ENCODE results near the gene SSC5D.

SSC5D gene

DNA sequence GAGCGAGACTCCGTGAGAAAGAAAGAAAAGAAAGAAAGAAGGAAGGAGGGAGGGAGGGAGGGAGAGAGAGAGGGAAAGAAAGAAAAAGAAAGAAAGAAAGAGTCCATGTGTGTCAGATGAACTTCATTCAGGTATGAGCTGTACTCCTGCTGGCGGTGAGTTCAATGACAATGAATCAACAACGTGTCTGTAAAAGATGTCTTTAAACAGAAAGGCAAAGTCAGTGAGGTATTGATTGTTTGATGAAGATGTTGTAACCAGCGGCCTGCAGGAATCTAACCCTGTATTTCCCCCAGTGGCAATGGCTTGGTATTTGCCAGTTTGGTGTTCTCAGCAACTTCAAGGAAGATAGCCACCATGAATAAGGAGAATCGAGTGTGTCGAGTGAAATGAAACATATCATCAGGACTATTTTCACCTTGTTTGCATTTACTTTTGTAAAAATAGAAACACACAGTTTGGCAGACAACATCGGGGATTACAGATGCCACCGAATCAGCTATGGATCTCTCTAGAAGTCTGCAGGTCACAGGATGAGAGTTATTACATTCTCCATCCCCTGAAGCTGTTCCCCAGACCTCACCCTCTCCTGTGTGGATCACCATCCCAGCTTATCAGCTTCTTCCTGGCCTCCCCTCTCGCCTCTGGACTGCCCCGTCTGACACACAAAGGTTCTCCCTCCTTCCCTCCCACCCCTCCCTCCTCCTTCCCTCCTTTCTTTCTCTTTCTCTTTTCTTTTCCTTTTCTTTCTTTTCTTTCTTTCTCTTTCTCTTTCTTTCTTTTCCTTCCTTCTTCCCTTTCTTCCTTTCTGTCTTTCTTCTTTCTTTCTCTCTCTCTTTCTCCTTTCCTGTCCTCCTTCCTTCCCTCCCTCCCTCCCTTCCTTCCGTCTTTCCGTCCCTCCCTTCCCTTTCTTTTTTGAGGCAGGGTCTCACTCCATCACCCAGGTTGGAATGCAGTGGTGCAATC lies 65.3 kb downstream of the SSC5D start:
- Histone ChIP-seq H3K4me1 (ENCODE audit: control insufficient read depth, insufficient read depth, low read length) (peaks cover 3% of the 10 kb centered on the region), H3K4me3 (ENCODE audit: low read depth, low read length) (no peak overlapping the region), H3K27me3 (ENCODE audit: control insufficient read depth, insufficient read depth, low read length) (no peaks in the 10 kb centered on the region), H3K9ac (ENCODE audit: low read depth, low read length) (no peak overlapping the region), H3K9me3 (ENCODE audit: control insufficient read depth, insufficient read depth, low read length) (no peaks in the 10 kb centered on the region), H3K36me3 (ENCODE audit: control insufficient read depth, insufficient read depth, low read length) (no peaks in the 10 kb centered on the region)

DNA sequence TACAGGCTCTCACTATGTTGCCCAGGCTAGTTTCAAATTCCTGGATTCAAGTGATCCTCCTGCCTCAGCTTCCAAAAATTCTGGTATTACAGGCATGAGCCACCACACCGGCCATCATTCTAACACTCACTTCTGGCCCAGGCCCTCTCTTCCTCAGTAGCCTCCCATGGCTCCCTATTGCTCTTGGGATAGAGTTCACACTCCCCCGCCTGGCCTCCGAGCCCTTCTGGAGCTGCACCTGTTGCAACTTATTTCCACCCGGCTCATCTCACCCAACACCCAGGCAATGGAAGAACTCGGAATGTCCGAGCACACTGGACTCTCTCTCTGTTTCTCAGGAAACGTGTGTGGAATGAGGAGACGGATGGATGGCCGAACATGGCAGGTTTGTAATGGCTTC lies 66.1 kb downstream of the SSC5D start:
- no peak overlapping the region for H3K9ac ChIP-seq (ENCODE audit: low read depth, low read length)
- H3K4me3 ChIP-seq (ENCODE audit: low read depth, low read length): no peak overlapping the region
- H3K27me3 ChIP-seq (ENCODE audit: control insufficient read depth, insufficient read depth, low read length): no peaks in the 10 kb centered on the region
- H3K9me3 ChIP-seq (ENCODE audit: control insufficient read depth, insufficient read depth, low read length): no peaks in the 10 kb centered on the region
- peaks cover 3% of the 10 kb centered on the region for H3K4me1 ChIP-seq (ENCODE audit: control insufficient read depth, insufficient read depth, low read length)
- H3K36me3 ChIP-seq (ENCODE audit: control insufficient read depth, insufficient read depth, low read length): no peaks in the 10 kb centered on the region

DNA sequence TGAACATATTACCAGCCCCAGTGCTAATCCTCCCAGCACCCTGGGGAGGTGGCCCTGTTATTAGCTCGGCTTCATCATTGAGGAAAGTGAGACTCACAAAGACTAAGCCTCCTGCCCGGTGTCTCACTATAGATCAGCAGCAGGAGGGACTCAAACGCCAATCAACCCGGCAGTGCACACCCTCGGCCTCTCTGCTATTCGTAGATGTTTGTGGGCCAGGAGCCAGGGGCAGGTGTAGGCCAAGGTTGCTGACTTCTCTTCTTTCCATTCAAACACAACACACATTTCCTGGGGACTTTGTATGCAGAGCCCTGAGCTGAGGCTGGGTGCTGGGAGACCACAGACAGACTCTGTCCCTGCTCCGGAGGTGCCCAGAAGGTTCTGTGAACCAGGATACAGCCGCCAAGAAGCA lies 66.5 kb downstream of the SSC5D start:
- Histone ChIP-seq H3K4me1 (ENCODE audit: control insufficient read depth, insufficient read depth, low read length) (peaks cover 3% of the 10 kb centered on the region), H3K27me3 (ENCODE audit: control insufficient read depth, insufficient read depth, low read length) (no peaks in the 10 kb centered on the region), H3K9ac (ENCODE audit: low read depth, low read length) (no peak overlapping the region), H3K9me3 (ENCODE audit: control insufficient read depth, insufficient read depth, low read length) (no peaks in the 10 kb centered on the region), H3K4me3 (ENCODE audit: low read depth, low read length) (no peak overlapping the region), H3K36me3 (ENCODE audit: control insufficient read depth, insufficient read depth, low read length) (no peaks in the 10 kb centered on the region)

DNA sequence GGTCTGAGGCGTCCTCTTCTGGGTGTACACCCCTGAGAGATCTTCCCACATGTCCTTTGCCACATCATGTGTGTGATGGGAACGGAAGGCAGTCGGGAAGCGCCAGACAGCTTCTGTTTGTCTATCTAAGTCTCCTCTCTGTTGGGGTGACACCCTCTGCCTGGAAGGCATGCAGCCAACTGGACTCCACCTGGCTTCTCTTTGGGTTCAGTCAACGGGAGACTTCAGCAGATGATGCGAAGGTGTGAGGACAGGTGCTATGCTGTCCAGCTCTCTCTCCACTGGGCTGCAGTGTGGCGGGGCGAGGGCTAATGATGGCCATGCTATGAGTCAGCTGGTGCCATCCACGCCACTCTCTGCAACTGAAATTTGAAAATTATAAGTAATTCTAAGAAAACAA lies 71.4 kb downstream of the SSC5D start:
- no peaks in the 10 kb centered on the region for H3K36me3 ChIP-seq (ENCODE audit: control insufficient read depth, insufficient read depth, low read length)
- no peak overlapping the region for H3K4me3 ChIP-seq (ENCODE audit: low read depth, low read length)
- no peaks in the 10 kb centered on the region for H3K9me3 ChIP-seq (ENCODE audit: control insufficient read depth, insufficient read depth, low read length)
- H3K4me1 ChIP-seq (ENCODE audit: control insufficient read depth, insufficient read depth, low read length): no peaks in the 10 kb centered on the region
- no peaks in the 10 kb centered on the region for H3K27me3 ChIP-seq (ENCODE audit: control insufficient read depth, insufficient read depth, low read length)
- H3K9ac ChIP-seq (ENCODE audit: low read depth, low read length): no peak overlapping the region

DNA sequence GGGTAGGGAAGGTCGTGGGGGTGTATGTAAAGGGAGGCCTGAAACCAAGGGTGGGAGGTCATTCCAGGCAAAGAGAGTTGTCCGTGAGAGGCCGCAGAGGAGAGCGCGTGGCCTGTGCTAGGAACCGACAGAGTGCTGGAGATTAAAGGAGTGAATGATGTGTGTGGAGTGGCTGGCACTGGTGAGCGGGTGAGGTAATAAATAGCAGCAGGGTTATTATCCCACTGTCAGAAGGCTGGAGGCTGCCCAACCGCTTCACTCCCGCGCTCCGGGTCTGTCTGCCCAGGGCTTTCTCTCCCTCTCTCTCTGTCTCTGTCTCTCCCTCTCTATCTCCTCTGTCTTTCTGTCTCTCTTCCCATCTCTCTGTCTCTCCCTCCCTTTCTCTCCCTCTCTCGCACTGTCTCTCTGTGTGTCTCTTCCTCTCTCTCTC lies 75.0 kb downstream of the SSC5D start:
- Histone ChIP-seq H3K4me1 (ENCODE audit: control insufficient read depth, insufficient read depth, low read length) (no peaks in the 10 kb centered on the region), H3K9ac (ENCODE audit: low read depth, low read length) (no peak overlapping the region), H3K36me3 (ENCODE audit: control insufficient read depth, insufficient read depth, low read length) (no peaks in the 10 kb centered on the region), H3K4me3 (ENCODE audit: low read depth, low read length) (no peak overlapping the region), H3K9me3 (ENCODE audit: control insufficient read depth, insufficient read depth, low read length) (no peaks in the 10 kb centered on the region), H3K27me3 (ENCODE audit: control insufficient read depth, insufficient read depth, low read length) (no peaks in the 10 kb centered on the region)

DNA sequence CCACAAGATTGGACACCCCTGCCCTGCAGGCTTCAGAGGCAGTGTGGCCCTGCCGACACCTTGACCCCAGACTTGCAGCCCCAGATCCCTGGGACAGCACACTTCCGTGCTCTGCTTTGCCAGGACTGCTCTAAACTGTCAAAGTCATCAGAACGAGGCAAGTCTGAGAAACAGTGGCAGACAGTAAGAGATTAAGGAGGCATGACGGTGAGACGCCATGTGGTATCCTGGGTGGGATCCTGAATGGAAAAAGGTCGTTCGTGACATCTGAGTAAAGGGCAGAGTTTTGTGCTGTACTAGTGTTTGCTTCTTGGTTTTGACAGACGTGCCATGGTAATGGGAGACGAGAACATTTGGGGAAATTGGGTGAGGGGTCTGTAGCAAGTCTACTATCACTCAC lies 78.6 kb downstream of the SSC5D start:
- Histone ChIP-seq H3K4me1 (ENCODE audit: control insufficient read depth, insufficient read depth, low read length) (no peaks in the 10 kb centered on the region), H3K36me3 (ENCODE audit: control insufficient read depth, insufficient read depth, low read length) (no peaks in the 10 kb centered on the region), H3K9ac (ENCODE audit: low read depth, low read length) (no peak overlapping the region), H3K27me3 (ENCODE audit: control insufficient read depth, insufficient read depth, low read length) (no peaks in the 10 kb centered on the region), H3K9me3 (ENCODE audit: control insufficient read depth, insufficient read depth, low read length) (no peaks in the 10 kb centered on the region), H3K4me3 (ENCODE audit: low read depth, low read length) (no peak overlapping the region)

DNA sequence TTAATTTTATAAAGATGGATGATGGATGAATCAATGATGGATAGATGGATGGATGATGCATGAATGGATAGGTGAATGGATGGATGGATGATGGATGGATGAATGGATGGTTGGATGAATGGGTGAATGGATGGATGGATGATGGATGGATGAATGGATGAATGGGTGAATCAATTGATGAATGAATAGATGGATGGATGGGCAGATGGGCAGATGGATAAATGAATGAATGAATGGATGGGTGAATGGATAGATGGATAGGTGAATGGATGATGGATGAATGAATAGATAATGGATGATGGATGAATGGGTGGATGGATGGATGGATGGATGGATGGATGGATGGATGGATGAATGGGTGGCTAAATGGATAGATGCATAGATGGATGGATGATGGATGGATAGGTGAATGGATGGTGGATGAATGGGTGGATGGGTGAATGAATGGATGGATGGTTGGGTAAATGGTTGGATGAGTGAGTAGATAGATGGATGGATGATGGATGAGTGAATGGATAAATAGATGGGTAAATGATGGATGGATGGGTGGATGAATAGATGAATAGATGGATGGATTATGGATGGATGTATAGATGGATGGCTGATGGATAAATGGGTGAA lies 79.6 kb downstream of the SSC5D start:
- Histone ChIP-seq H3K4me3 (ENCODE audit: low read depth, low read length) (no peak overlapping the region), H3K9me3 (ENCODE audit: control insufficient read depth, insufficient read depth, low read length) (no peaks in the 10 kb centered on the region), H3K4me1 (ENCODE audit: control insufficient read depth, insufficient read depth, low read length) (no peaks in the 10 kb centered on the region), H3K27me3 (ENCODE audit: control insufficient read depth, insufficient read depth, low read length) (no peaks in the 10 kb centered on the region), H3K9ac (ENCODE audit: low read depth, low read length) (no peak overlapping the region), H3K36me3 (ENCODE audit: control insufficient read depth, insufficient read depth, low read length) (no peaks in the 10 kb centered on the region)
